ENCODE results near the gene HNF4A. TPM values are rescaled to one million over a fixed set of nuclear protein-coding genes. Genes with fewer than 3 reads are reported as not detected.

Gene HNF4A
- 100 to 1,000 TPM; 125 to 332 (median 237) TPM for total RNA-seq
- long read RNA-seq, donor 1, full-length matches to known transcripts = 12 of 71 reads
- long read RNA-seq, donor 1, partial matches to known transcripts = 47 of 71 reads
- long read RNA-seq, donor 1, other reads (novel, unspliced or antisense) = 12 of 71 reads
- long read RNA-seq, donor 2, partial matches to known transcripts = 24 of 89 reads
- long read RNA-seq, donor 2, other reads (novel, unspliced or antisense) = 63 of 89 reads

GRCh38 chr20:44355498-44356352, at the start of gene HNF4A:
Gene HNF4A, plus strand, starts transcription at chr20:44355699. Its CDS starts 106 bp downstream, at chr20:44355805.
- intact Hi-C loops (cut with DNase I, micrococcal nuclease) = no loop called here
- Histone ChIP-seq H3K4me1 (ENCODE audit: low read depth) (peaks cover 13% of the 10 kb centered on the region), H3K36me3 (ENCODE audit: low read depth) (no peaks in the 10 kb centered on the region), H3K9me3 (no peaks in the 10 kb centered on the region), H3K4me3 (peak within 1 kb of the TSS; percentile 52)
- peak; percentile 82 for ATAC-seq
- TF ChIP-seq CTCF (IDR thresholded peaks at IDR 0.05) = no peak
- DNase-seq = peak; percentile 83 to 89 (median 89)

GRCh38 chr20:44306927-44307326, 48.6 kb upstream of the HNF4A start:
- DNase-seq (no peak), ATAC-seq (no peak)
- Histone ChIP-seq H3K36me3 (ENCODE audit: low read depth) (no peaks in the 10 kb centered on the region), H3K4me3 (no peak overlapping the region), H3K9me3 (no peaks in the 10 kb centered on the region), H3K4me1 (ENCODE audit: low read depth) (peaks cover 9% of the 10 kb centered on the region)
- no peak for TF ChIP-seq CTCF (IDR thresholded peaks at IDR 0.05)
- intact Hi-C loops (cut with DNase I, micrococcal nuclease) = no loop called here

GRCh38 chr20:44309763-44310663, 45.5 kb upstream of the HNF4A start:
- DNase-seq (peak in 2 of 3 donors; percentile 49 to 67), ATAC-seq (peak; percentile 42)

GRCh38 chr20:44310664-44311639, 44.5 kb upstream of the HNF4A start, which contains the start of gene FITM2:
Gene FITM2, minus strand, starts transcription at chr20:44311202. Its CDS starts 54 bp downstream, at chr20:44311148.
- Histone ChIP-seq H3K36me3 (ENCODE audit: low read depth) (no peaks in the 10 kb centered on the region), H3K9me3 (no peaks in the 10 kb centered on the region), H3K4me1 (ENCODE audit: low read depth) (peaks cover 5% of the 10 kb centered on the region), H3K4me3 (peak within 1 kb of the TSS; percentile 56)
- intact Hi-C loops (cut with DNase I, micrococcal nuclease) = loop anchor here (5.0 kb wide), 1 partner anchor 94 kb away; no protein-coding TSS in a partner anchor
- peak; percentile 99 for ATAC-seq
- TF ChIP-seq CTCF (IDR thresholded peaks at IDR 0.05) = peak; percentile 93
- DNase-seq = peak; percentile 99

More at GRCh38 chr20:44309763-44310663, 45.5 kb upstream of the HNF4A start:
- intact Hi-C loops (cut with DNase I, micrococcal nuclease) = loop anchor here (5.0 kb wide), 1 partner anchor 93 kb away; no protein-coding TSS in a partner anchor
- peak overlapping the region; percentile 56 for H3K4me3 ChIP-seq
- no peaks in the 10 kb centered on the region for H3K9me3 ChIP-seq
- H3K36me3 ChIP-seq (ENCODE audit: low read depth) = no peaks in the 10 kb centered on the region
- peaks cover 5% of the 10 kb centered on the region for H3K4me1 ChIP-seq (ENCODE audit: low read depth)
- TF ChIP-seq CTCF (IDR thresholded peaks at IDR 0.05) = no peak

Measured in mucosa of descending colon (tissue), 3 donors.